Cerebellar cortex (tissue), 1 donor: ENCODE results near the gene C1QTNF1.
"Not testable (repeated sequence)": the region's sequence is repeated elsewhere in the genome, so short reads cannot be mapped to it uniquely, and the experiment has no call there.

Experiments used
- DNase-seq: peaks from one replicate; pipeline ENCODE4 v3.0.0-alpha.2; 2015; ENCODE audit warnings: low spot score

The C1QTNF1 gene

GRCh38 chr17:79055197-79055596, 31.2 kb downstream of the C1QTNF1 start:
- no peak for DNase-seq

- no peak for DNase-seq
Observed at GRCh38 chr17:79057737-79058385, 33.9 kb downstream of the C1QTNF1 start.

GRCh38 chr17:79062691-79063090, 38.7 kb downstream of the C1QTNF1 start:
- no peak for DNase-seq

- no peak for DNase-seq
Observed at GRCh38 chr17:79064026-79064425, 40.1 kb downstream of the C1QTNF1 start.

GRCh38 chr17:79065105-79065670, 41.2 kb downstream of the C1QTNF1 start:
- peak; percentile 73 for DNase-seq

GRCh38 chr17:79066963-79067362, 43.0 kb downstream of the C1QTNF1 start:
- no peak for DNase-seq

GRCh38 chr17:79070266-79070880, 46.4 kb downstream of the C1QTNF1 start:
- no peak for DNase-seq

GRCh38 chr17:79071161-79071740, 47.3 kb downstream of the C1QTNF1 start:
- DNase-seq: no peak

GRCh38 chr17:79072544-79072943, 48.6 kb downstream of the C1QTNF1 start:
- no peak for DNase-seq

GRCh38 chr17:79073016-79073705, 49.2 kb downstream of the C1QTNF1 start:
- DNase-seq: no peak

GRCh38 chr17:79073706-79074088, 49.7 kb downstream of the C1QTNF1 start:
- no peak for DNase-seq

GRCh38 chr17:79074121-79074648, 50.2 kb downstream of the C1QTNF1 start:
- DNase-seq: not testable (repeated sequence)

GRCh38 chr17:79074649-79075445, 50.9 kb downstream of the C1QTNF1 start, which contains the start of gene ENGASE:
ENGASE (plus strand) TSS chr17:79074824; CDS start chr17:79074945, 121 bp downstream.
- DNase-seq: peak; percentile 84

- DNase-seq: no peak
Observed at GRCh38 chr17:79075446-79075750, 51.4 kb downstream of the C1QTNF1 start.

GRCh38 chr17:79075861-79076406, 52.0 kb downstream of the C1QTNF1 start:
- no peak for DNase-seq

- DNase-seq: no peak
Observed at GRCh38 chr17:79077587-79077986, 53.6 kb downstream of the C1QTNF1 start.

- no peak for DNase-seq
Observed at GRCh38 chr17:79078476-79079190, 54.7 kb downstream of the C1QTNF1 start.

GRCh38 chr17:79079421-79080200, 55.6 kb downstream of the C1QTNF1 start:
- DNase-seq: no peak

- no peak for DNase-seq
Observed at GRCh38 chr17:79080349-79080748, 56.4 kb downstream of the C1QTNF1 start.
